ENCODE results near the gene AGPAT4. TPM values are rescaled to one million over a fixed set of nuclear protein-coding genes. Genes with fewer than 3 reads are reported as not detected.

AGPAT4 gene
- total RNA-seq, 4 donors from 2014 or later: 7.2 to 20.2 (median 12.5) TPM

- ATAC-seq (ENCODE audit: low FRiP score) (no peak), DNase-seq (ENCODE audit: low spot score) (no peak)
- TF ChIP-seq CTCF (IDR thresholded peaks at IDR 0.05): no peak
Measured at GRCh38 chr6:161194374-161194773, 79.5 kb downstream of the AGPAT4 start.

GRCh38 chr6:161192636-161193411 is 81.0 kb downstream of the AGPAT4 start:
- no peak for TF ChIP-seq CTCF (IDR thresholded peaks at IDR 0.05)
- no peak for ATAC-seq (ENCODE audit: low FRiP score)
- no peak for DNase-seq (ENCODE audit: low spot score)

GRCh38 chr6:161191671-161192070 is 82.2 kb downstream of the AGPAT4 start:
- no peak for TF ChIP-seq CTCF (IDR thresholded peaks at IDR 0.05)

GRCh38 chr6:161191007-161191406 is 82.9 kb downstream of the AGPAT4 start:
- DNase-seq (ENCODE audit: low spot score) (no peak), ATAC-seq (ENCODE audit: low FRiP score) (no peak)
- no peak for TF ChIP-seq CTCF (IDR thresholded peaks at IDR 0.05)

More at GRCh38 chr6:161191671-161192070, 82.2 kb downstream of the AGPAT4 start:
- DNase-seq (ENCODE audit: low spot score): no peak
- no peak for ATAC-seq (ENCODE audit: low FRiP score)

GRCh38 chr6:161189891-161190290 is 84.0 kb downstream of the AGPAT4 start:
- ATAC-seq (ENCODE audit: low FRiP score) (no peak), DNase-seq (ENCODE audit: low spot score) (no peak)
- TF ChIP-seq CTCF (IDR thresholded peaks at IDR 0.05): no peak

GRCh38 chr6:161188547-161189465 is 85.1 kb downstream of the AGPAT4 start:
- DNase-seq (ENCODE audit: low spot score): no peak
- TF ChIP-seq CTCF (IDR thresholded peaks at IDR 0.05): no peak
- no peak for ATAC-seq (ENCODE audit: low FRiP score)
